HG03457 (cell line): ENCODE measurements around the gene CYP26B1.

ENCODE experiments used
- ATAC-seq: cut with Tn5 transposase; IDR thresholded peaks from one replicate; pipeline ENCODE4 v1.9.1; 2021; ENCODE audit warnings: moderate number of reproducible peaks; ENCODE audit not compliant: unreplicated experiment

Gene CYP26B1

GRCh38 chr2:72142570-72143440 is 4.9 kb downstream of the CYP26B1 start:
- ATAC-seq: no peak

- ATAC-seq: no peak
These were observed 5.7 kb downstream of the CYP26B1 start for GRCh38 chr2:72141881-72142451.

GRCh38 chr2:72141032-72141645 is 6.5 kb downstream of the CYP26B1 start:
- no peak for ATAC-seq

GRCh38 chr2:72140621-72140960 is 7.1 kb downstream of the CYP26B1 start:
- ATAC-seq: no peak

- no peak for ATAC-seq
These were observed 7.6 kb downstream of the CYP26B1 start for GRCh38 chr2:72139874-72140620.

- ATAC-seq: no peak
These were observed 8.2 kb downstream of the CYP26B1 start for GRCh38 chr2:72139471-72139873.

GRCh38 chr2:72138921-72139381 is 8.7 kb downstream of the CYP26B1 start:
- ATAC-seq: no peak

- ATAC-seq: no peak
These were observed 9.4 kb downstream of the CYP26B1 start for GRCh38 chr2:72138011-72138881.

GRCh38 chr2:72137498-72138010 is 10.1 kb downstream of the CYP26B1 start:
- ATAC-seq: peak; percentile 62

GRCh38 chr2:72136933-72137497 is 10.6 kb downstream of the CYP26B1 start:
- ATAC-seq: no peak

- no peak for ATAC-seq
These were observed 11.3 kb downstream of the CYP26B1 start for GRCh38 chr2:72136331-72136730.

GRCh38 chr2:72135921-72136320 is 11.7 kb downstream of the CYP26B1 start:
- no peak for ATAC-seq

- ATAC-seq: no peak
These were observed 12.5 kb downstream of the CYP26B1 start for GRCh38 chr2:72134997-72135800.

GRCh38 chr2:72134408-72134996 is 13.2 kb downstream of the CYP26B1 start:
- ATAC-seq: no peak

- ATAC-seq: no peak
These were observed 13.8 kb downstream of the CYP26B1 start for GRCh38 chr2:72133721-72134407.

- no peak for ATAC-seq
These were observed 14.5 kb downstream of the CYP26B1 start for GRCh38 chr2:72132981-72133720.
